Measurements from ENCODE around the gene HES3.

The HES3 gene

DNA sequence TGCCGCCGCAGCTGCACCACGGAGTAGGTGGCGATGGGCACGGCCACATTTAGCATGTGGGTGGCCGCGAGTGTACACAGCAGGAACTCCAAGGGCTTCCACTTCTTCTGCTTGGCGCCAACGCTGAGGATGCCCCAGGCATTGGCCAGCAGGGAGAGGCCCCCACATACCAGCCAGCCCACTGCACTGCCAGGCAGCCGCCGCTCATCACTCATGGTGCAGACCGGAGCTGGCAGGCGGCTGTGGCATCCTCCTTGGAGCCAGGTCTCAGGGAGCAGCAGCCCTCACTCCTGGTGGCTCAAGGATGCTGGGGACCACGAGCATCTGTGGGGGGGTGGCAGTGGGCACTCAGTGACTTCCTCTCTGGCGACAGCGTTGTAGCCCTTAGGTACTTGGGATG, 10.7 kb downstream of the HES3 start:
- TF ChIP-seq MAX (IDR thresholded peaks at IDR 0.05; ENCODE audit: low read depth, low read length) = no peak
- TF ChIP-seq POLR2A (IDR thresholded peaks at IDR 0.05; ENCODE audit: extremely low read depth, insufficient read length) = no peak
- TF ChIP-seq CTCF (IDR thresholded peaks at IDR 0.05; ENCODE audit: low read depth, low read length) = no peak
- TF ChIP-seq MYC (IDR thresholded peaks at IDR 0.05; ENCODE audit: low read depth, low read length) = no peak
- DNase-seq (ENCODE audit: low read depth) = no peak
- H3K4me3 ChIP-seq (ENCODE audit: low read depth, low read length) = no peak overlapping the region

- TF ChIP-seq MYC (IDR thresholded peaks at IDR 0.05; ENCODE audit: low read depth, low read length) (no peak), MAX (IDR thresholded peaks at IDR 0.05; ENCODE audit: low read depth, low read length) (no peak), POLR2A (IDR thresholded peaks at IDR 0.05; ENCODE audit: extremely low read depth, insufficient read length) (no peak), CTCF (IDR thresholded peaks at IDR 0.05; ENCODE audit: low read depth, low read length) (no peak)
- H3K4me3 ChIP-seq (ENCODE audit: low read depth, low read length) = no peak overlapping the region
- no peak for DNase-seq (ENCODE audit: low read depth)
These were observed 12.7 kb downstream of the HES3 start for GRCh38 chr1:6256645-6257044.

GRCh38 chr1:6257541-6258069, 13.6 kb downstream of the HES3 start:
- DNase-seq (ENCODE audit: low read depth) = no peak
- TF ChIP-seq POLR2A (IDR thresholded peaks at IDR 0.05; ENCODE audit: extremely low read depth, insufficient read length) (no peak), MAX (IDR thresholded peaks at IDR 0.05; ENCODE audit: low read depth, low read length) (no peak), CTCF (IDR thresholded peaks at IDR 0.05; ENCODE audit: low read depth, low read length) (no peak), MYC (IDR thresholded peaks at IDR 0.05; ENCODE audit: low read depth, low read length) (no peak)
- H3K4me3 ChIP-seq (ENCODE audit: low read depth, low read length) = no peak overlapping the region

- no peak overlapping the region for H3K4me3 ChIP-seq (ENCODE audit: low read depth, low read length)
- TF ChIP-seq MYC (IDR thresholded peaks at IDR 0.05; ENCODE audit: low read depth, low read length) = no peak
- no peak for DNase-seq (ENCODE audit: low read depth)
These were observed 14.7 kb downstream of the HES3 start for GRCh38 chr1:6258675-6259074.

DNA sequence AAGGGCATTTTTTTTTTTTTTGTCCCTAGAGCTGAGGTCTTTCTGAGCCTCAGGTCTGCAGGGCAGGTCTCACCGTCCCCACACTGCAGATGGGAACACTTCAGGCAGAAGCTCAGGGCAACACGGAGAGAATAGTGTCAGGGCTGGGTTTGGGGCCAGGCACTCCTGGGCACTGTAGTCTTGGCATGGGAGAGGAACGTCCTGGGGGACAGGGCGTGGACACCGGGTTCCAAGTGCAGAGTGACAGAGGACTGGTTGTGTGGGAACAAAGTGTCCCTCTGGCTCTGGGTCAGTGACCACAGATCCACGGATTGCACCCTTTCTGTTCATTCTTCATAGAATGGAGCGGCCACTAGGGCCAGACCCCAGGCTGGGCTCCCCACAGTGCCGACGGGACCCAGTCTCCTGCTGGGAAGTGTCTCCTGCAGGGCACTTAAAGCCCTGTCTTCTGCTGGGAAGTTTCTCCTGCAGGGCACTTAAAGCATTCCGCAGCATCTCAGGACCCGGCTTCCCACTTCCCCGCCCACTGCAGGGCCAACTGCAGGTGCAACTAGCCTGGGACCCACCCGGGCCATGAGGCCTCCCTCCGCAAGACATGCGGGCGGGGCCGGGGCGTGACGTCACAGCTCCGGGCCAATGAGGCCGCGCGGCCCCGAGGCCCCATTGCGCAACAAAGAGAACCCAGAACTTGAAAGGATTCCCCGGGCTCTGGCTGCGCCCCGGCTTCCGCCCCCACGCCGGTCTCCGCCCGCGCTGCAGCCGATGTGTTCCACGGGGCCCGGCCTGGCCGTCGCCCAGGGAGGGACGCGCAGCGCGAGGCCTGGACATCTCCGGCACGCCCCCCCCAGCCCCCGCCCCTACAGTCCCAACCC, 15.7 kb downstream of the HES3 start:
- no peak overlapping the region for H3K4me3 ChIP-seq (ENCODE audit: low read depth, low read length)
- DNase-seq (ENCODE audit: low read depth) = peak; percentile 88
- no peak for TF ChIP-seq POLR2A (IDR thresholded peaks at IDR 0.05; ENCODE audit: extremely low read depth, insufficient read length)
- no peak for TF ChIP-seq CTCF (IDR thresholded peaks at IDR 0.05; ENCODE audit: low read depth, low read length)
- peak; percentile 50; the same call in 1 of the 2 replicates for TF ChIP-seq MAX (IDR thresholded peaks at IDR 0.05; ENCODE audit: low read depth, low read length)
- TF ChIP-seq MYC (IDR thresholded peaks at IDR 0.05; ENCODE audit: low read depth, low read length) = peak; percentile 66; the same call in 1 of the 2 replicates

DNA sequence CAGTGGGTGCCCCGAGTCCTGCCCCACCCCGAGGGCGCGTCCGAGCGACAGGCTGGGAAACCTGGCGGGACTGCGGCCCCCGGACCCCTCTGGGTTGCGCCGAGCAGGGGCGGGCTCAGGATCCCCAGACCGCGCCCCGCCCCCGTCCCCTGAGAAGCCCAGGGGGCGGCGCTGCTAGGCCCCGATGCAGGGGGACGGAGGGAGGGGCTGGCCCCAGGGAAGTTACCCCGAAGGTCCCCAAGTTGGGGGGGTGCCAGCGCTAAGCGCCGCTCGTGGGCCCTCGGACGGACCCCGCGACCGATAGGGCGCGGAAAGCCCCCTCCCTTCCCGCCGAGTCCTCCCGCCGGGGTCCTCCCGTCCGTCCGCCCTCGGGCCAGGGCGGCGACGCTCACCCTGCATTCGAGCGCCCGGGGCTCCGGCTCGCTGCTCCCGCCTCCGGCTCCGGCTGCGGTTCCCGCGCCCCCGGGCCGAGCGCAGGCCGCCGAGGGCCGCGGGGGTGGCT, 16.5 kb downstream of the HES3 start:
- DNase-seq (ENCODE audit: low read depth) = peak; percentile 64
- no peak for TF ChIP-seq CTCF (IDR thresholded peaks at IDR 0.05; ENCODE audit: low read depth, low read length)
- no peak for TF ChIP-seq POLR2A (IDR thresholded peaks at IDR 0.05; ENCODE audit: extremely low read depth, insufficient read length)
- no peak for TF ChIP-seq MYC (IDR thresholded peaks at IDR 0.05; ENCODE audit: low read depth, low read length)
- no peak for TF ChIP-seq MAX (IDR thresholded peaks at IDR 0.05; ENCODE audit: low read depth, low read length)
- no peak overlapping the region for H3K4me3 ChIP-seq (ENCODE audit: low read depth, low read length)
